Activated CD4-positive, CD25-positive, alpha-beta regulatory T cell (primary cell): Measurements from ENCODE around the gene BCL2L1.
"Not testable (repeated sequence)": the region's sequence is repeated elsewhere in the genome, so short reads cannot be mapped to it uniquely, and the experiment has no call there.

Experiments
- DNase-seq, 4 experiments: peaks; one replicate each; lab custom pipeline; 2025; lab: John Stamatoyannopoulos, UW

The BCL2L1 gene

DNA sequence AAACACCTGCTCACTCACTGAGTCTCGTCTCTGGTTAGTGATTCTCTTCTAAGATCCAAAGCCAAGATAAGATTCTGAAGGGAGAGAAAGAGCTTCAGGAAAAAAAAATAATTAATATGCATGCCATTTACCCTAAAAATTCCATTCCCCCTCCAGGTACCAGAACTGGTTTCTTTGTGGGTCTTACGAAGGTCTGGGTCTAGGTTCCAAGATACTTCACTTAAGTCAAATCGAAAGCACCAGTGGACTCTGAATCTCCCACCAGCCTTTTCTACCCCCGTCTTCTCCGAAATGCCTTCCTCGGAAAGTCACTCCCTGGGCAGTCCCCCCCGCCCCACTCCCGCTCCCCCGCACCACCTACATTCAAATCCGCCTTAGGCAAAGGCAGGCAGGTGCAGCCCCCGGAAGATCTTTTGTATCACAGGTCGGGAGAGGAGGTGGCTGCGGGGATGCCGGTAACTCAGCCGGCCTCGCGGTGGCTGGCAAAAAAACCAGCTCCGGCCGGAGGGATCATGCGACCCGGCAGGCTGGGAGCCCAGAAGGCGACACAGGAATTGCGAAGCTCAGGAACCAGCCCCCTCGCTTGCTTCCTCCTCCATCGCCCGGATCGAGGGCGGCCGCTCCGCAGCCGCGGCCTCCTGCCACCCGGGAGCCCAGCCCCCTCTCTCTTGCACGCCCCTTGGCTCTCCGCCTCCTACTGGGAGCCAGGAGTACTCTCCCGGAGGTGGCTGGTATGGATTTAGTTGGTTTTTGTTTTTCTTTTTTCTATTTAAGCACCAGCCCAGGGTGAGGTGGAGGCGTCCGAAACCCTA lies at the start of gene BCL2L1:
BCL2L1 (minus strand) TSS at position 612 of the 812 bp plus-strand sequence. CDS start 650 bp downstream, outside the sequence.
- DNase-seq: peak; percentile 39 to 66 (median 50)

- no peak for DNase-seq
These were observed 47.6 kb upstream of the BCL2L1 start for GRCh38 chr20:31770243-31770642.

DNA sequence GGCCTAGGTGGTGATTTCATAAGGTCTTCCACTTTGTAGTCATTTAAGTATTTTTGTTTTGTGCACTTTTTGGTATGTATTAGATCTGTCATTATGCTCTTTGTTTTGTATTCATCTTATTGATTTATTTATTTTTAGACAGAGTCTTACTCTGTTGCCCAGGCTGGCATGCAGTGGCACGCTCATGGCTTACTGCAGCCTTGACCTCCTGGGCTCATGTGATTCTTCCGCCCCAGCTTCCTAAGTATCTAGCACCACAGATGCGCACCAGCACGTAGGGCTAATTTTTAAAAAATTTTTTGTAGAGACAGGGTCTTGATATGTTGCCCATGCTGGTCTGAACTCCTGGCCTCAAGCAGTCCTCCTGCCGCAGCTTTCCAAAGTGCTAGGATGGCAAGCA lies 47.0 kb upstream of the BCL2L1 start:
- no peak for DNase-seq

DNA sequence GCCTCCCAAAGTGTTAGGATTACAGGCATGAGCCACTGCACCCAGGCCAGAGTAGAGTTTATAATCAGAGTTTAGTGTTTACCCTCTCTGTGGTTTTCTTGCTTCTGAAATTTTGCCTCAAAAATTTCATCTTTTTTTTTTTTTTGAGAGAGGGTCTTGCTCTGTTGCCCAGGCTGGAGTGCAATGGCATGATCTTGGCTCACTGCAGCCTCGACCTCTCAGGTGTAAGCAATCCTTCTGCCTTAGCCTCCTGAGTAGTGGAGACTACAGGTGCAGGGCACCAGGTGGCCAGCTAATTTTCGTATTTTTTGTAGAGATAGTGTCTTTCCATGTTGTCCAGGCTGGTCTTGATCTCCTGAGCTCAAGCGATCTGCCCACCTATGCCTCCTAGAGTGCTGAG lies 45.1 kb upstream of the BCL2L1 start:
- DNase-seq: no peak

- no peak for DNase-seq
These were observed 42.1 kb upstream of the BCL2L1 start for GRCh38 chr20:31764641-31765305.

- DNase-seq: no peak
These were observed 38.0 kb upstream of the BCL2L1 start for GRCh38 chr20:31760519-31761240.

DNA sequence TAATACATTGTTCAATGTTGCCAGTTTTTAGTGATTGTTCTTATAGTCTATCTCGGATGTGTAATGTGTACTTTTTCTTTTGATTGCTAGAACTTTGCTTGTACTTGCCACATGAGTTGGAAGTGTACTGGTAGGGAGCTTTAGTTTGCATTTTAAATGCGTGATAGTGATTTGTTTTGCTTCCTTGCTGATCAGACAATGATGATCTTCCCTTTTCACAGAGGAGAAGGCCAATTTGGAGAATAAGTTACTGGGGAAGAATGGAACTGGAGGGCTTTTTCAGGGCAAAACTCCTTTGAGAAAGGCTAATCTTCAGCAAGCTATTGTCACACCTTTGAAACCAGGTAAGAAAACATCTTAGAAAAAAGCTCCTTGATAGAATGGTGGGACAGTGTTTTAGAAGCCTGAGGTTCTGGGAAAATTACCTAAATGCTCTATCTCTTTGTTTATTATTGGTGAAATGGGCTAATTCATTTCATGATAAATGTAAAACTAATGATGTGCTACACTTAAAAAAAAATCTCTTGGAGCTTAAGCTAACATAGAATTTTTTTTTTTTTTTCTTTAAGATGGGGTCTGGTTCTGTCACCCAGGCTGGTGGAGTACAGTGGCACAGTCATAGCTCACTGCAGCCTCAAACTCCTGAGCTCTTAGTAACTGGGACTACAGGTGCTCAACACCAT lies 37.3 kb upstream of the BCL2L1 start:
- DNase-seq: no peak

- DNase-seq: no peak
These were observed 36.3 kb upstream of the BCL2L1 start for GRCh38 chr20:31758991-31759390.

DNA sequence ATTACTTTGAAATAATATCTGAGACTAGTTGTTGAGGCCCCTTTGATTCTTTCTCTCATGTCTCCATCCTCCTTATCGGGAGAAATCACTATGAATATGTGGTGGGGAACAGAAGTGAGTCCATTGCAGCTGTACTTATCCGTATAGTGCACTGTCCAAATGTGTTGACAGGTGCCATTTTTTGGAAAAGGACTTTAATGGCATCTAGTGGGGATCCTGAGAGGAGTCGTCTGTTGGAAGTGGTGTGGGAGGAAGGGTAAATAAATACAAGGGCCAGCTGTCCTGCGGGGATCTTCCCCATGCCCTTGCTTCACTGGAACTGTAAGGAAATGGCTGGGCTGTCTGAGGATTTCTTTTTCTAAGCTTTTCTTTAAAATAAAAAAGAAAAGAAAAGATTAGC lies 35.9 kb upstream of the BCL2L1 start:
- no peak for DNase-seq

DNA sequence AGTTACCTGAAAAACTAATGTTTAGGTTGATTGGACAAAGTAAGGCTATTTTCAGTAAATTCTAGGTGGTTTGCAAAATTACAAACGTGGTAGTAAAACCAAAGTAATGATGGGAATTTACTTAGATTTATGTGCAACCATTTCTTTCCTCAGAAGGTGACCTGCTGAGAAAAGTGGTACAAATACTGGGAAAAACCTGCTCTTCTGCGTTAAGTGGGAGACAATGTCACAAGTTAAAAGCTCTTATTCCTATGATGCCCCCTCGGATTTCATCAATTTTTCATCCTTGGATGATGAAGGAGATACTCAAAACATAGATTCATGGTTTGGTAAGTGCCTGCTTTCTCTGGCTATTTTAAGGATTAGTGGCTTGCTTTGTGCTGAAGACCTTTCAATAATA lies 34.6 kb upstream of the BCL2L1 start:
- no peak for DNase-seq

DNA sequence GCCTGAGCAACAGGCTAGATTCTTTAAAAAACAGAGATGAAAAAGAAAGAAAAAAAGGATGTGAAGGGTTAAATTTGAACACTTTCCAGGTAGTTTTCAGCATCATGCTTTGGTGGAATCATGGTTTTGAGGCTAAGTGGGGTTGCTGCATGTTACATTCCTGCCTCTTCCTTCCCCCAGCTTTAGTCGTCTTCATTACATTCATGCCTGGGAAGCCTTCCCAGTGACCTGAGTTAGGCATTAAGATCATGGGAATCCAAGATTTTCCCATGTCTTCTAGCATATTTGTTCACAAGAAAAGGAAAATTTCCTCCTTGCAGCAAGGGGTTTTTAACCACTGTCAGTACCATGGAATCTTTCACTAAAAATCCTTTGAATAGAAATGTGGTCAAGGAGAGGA lies 28.5 kb upstream of the BCL2L1 start:
- no peak for DNase-seq

DNA sequence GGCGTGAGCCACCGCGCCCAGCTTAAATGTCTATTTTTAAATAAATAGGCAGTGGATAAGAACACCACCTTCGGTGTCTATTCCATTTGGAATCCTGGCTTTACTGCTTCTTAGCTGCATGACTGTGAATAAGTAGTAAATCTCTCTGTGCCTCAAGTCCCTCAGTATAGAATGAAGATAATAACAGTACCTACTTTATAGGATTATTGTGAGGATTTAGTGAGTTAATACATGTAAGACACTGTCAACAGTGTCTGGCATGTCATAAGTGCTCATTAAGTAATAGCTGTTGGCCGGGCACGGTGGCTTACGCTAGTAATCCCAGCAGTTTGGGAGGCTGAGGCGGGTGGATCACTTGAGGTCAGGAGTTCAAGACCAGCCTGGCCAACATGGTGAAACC lies 26.6 kb upstream of the BCL2L1 start:
- no peak for DNase-seq

GRCh38 chr20:31747640-31748039 lies 25.0 kb upstream of the BCL2L1 start:
- DNase-seq: no peak

GRCh38 chr20:31747028-31747427 lies 24.4 kb upstream of the BCL2L1 start:
- DNase-seq: not testable (repeated sequence)

DNA sequence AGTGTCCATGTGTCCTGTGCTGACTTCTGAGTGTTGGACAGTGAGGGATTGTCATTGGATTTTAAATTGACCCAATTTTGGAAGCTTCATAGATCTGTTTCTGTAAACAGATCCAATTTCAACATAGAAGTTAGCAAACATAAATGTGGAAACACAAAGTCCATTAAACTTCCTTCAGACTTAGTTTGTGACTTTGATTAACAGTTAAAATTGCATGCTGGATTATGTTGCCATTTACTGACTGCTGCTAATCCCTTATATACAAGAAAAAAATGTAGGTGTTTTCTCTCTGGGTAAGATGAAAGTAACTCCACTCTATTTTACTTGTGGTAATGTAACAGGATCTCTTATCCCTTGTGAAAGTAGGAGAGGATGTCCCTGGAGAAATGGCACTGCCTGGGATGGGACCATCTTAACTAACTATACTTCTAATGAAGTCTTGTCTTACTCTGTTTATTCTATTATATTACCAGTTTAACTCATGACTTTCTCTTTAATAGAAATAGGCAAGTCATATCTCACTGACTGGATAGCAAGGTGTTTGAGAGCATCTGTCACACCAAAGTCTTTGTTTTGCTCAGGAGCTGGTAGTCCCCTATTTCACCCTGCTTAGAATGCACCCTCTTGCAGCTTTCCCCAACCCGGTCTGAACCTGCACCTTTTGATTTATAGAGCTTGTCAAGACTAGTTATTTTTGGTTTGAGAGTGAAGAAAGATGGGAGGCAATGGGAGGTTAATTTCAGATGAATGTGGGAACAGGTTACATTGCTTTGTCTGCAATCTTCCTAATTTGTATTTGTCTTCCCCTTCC lies 23.6 kb upstream of the BCL2L1 start:
- DNase-seq: no peak

DNA sequence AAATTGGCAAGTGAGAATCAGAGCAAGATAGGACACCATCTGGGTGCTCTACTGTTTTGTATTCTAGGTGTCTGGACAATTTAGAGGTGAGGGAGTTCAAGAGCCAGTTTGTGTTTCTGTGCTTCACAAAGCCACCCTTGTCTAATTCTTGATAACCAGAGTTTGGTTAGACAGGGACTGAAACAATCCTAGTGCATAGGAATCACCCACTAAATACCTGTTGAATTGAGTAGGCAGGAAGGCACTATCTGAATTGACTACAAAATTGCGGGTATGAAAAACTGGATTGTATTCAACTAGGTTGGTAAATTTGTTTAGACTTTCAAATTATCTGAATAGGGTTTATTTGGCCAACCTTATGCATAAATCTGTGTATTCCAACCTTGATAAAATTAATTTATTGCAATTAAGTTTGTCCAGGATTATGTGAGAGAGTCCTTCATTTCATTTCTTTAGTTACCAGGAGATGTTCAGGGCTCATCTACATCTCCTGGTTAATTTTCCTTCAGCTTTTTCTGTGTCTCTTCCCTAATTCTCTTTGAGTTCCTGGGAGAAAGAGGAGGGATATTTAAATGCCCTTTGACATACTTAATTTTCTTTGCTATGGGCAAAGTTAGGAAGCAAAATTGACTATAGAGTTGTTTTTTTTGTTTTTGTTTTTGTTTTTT lies 18.1 kb upstream of the BCL2L1 start:
- DNase-seq: no peak

GRCh38 chr20:31740208-31740607 lies 17.5 kb upstream of the BCL2L1 start:
- no peak for DNase-seq

DNA sequence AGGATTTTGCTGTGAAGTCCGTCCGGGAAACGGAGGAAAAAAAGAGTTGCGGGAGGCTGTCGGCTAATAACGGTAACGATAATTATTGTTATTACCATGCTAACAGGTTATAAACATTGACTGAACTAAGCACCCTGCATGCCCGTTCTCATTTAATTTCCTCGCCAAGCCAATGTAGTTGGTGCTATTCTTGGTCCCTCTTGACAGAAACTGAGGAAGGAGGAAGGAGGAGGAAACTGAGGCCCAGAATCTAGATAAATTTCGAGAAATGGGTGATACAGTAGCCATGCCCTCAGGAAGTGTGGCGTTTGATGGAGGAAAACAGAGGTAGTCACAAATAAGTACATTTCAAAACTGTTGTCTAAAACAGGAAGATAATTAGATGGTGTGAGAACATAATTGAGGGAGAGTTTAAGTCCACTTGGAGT lies 16.9 kb upstream of the BCL2L1 start:
- no peak for DNase-seq

DNA sequence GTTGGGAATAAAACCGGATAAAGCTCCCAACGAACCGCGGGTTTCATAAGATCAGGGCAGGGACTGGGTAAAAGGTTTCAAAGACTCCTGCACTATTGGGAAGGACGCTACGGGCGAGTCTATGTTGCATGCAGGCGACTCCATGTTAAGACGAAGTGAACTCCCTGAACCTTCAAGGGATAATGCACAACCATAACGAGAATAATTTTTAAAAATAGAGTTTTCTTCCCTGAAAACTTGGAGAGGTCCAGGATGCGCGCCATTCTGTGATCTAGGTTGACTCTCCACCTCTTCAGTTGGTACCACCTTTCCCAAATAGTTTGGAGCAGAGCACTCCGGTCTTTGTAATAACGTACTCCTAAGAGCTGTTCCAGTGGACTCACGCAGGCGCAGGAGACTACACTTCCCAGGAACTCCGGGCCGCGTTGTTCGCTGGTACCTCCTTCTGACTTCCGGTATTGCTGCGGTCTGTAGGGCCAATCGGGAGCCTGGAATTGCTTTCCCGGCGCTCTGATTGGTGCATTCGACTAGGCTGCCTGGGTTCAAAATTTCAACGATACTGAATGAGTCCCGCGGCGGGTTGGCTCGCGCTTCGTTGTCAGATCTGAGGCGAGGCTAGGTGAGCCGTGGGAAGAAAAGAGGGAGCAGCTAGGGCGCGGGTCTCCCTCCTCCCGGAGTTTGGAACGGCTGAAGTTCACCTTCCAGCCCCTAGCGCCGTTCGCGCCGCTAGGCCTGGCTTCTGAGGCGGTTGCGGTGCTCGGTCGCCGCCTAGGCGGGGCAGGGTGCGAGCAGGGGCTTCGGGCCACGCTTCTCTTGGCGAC lies 16.3 kb upstream of the BCL2L1 start, which contains the start of gene TPX2:
TPX2 (plus strand) TSS at position 562 of the 821 bp plus-strand sequence. CDS start 18,187 bp downstream, outside the sequence.
- peak; percentile 57 to 73 (median 62) for DNase-seq

- no peak for DNase-seq
These were observed 8.7 kb upstream of the BCL2L1 start for GRCh38 chr20:31731321-31731717.
